ENCODE data around the gene WDFY4. TPM values are rescaled to one million over a fixed set of nuclear protein-coding genes. Genes with fewer than 3 reads are reported as not detected.

Gene WDFY4
- total RNA-seq, 1 experiment from 2014 or later = not detected

GRCh38 chr10:49023752-49024151, 339.1 kb downstream of the WDFY4 start:
- no peak overlapping the region for H2AFZ ChIP-seq (ENCODE audit: low read length)
- Mint-ChIP-seq H3K27ac (no peak overlapping the region; a peak in 1 of 7 replicates), H3K36me3 (ENCODE audit: insufficient read depth in 1 of 3, low read depth in 3 of 3) (no peaks in the 10 kb centered on the region), H3K4me1 (no peaks in the 10 kb centered on the region), H3K4me3 (no peak overlapping the region), H3K27me3 (ENCODE audit: low read depth) (peaks cover 3% of the 10 kb centered on the region), H3K9me3 (no peaks in the 10 kb centered on the region)
- no peak overlapping the region for H3K23ac ChIP-seq (ENCODE audit: insufficient read length, low read depth, low read length)
- TF ChIP-seq CTCF (conservative IDR thresholded peaks at IDR 0.05) = no peak
- no CpG with 5 or more reads among the region's 5 CpGs for WGBS (ENCODE audit: extremely low coverage, insufficient read length, low lambda C conversion rate)
- H3K23me2 ChIP-seq (ENCODE audit: insufficient read length, low read depth, low read length, poor library complexity, severe bottlenecking) = no peaks in the 10 kb centered on the region
- H3K4ac ChIP-seq (ENCODE audit: low read depth, low read length) = no peak overlapping the region
- H4K91ac ChIP-seq (ENCODE audit: insufficient read length, low read depth, low read length) = no peak overlapping the region
- H3K9me3 ChIP-seq (ENCODE audit: control insufficient read depth, low read depth, low read length) = no peaks in the 10 kb centered on the region
- no peak overlapping the region for H2BK15ac ChIP-seq (ENCODE audit: low read depth, low read length)
- H4K5ac ChIP-seq (ENCODE audit: insufficient read length, low read depth, low read length) = no peak overlapping the region
- H2BK20ac ChIP-seq (ENCODE audit: low read depth, low read length, poor library complexity, severe bottlenecking) = no peak overlapping the region
- H3K56ac ChIP-seq (ENCODE audit: insufficient read length, low read depth, low read length) = no peak overlapping the region
- no peak overlapping the region for H2BK5ac ChIP-seq (ENCODE audit: insufficient read length, low read length)
- no peaks in the 10 kb centered on the region for H3K79me1 ChIP-seq (ENCODE audit: insufficient read depth, low read depth, low read length, poor library complexity, severe bottlenecking)
- H3K14ac ChIP-seq (ENCODE audit: insufficient read depth, low read length) = no peak overlapping the region
- no peaks in the 10 kb centered on the region for H3K79me2 ChIP-seq (ENCODE audit: insufficient read depth, low read length)
- no peak overlapping the region for H2BK120ac ChIP-seq (ENCODE audit: low read depth, low read length, poor library complexity, severe bottlenecking)
- DNase-seq = no peak
- no peak overlapping the region for H4K8ac ChIP-seq (replicated peaks; ENCODE audit: insufficient read length, low read depth, low read length)
- no peak overlapping the region for H3K4me2 ChIP-seq (ENCODE audit: insufficient read depth, insufficient read length, low read length)
- H4K20me1 ChIP-seq (ENCODE audit: control insufficient read depth, insufficient read depth, insufficient read length) = no peaks in the 10 kb centered on the region
- H3K27ac ChIP-seq (ENCODE audit: insufficient read length, low read depth, low read length) = no peak overlapping the region
- H3K9ac ChIP-seq (ENCODE audit: extremely low read depth, insufficient read length, low read length) = no peak overlapping the region
- H3K4me1 ChIP-seq (ENCODE audit: insufficient read depth, low read length) = no peaks in the 10 kb centered on the region
- no peak overlapping the region for H2AK5ac ChIP-seq (ENCODE audit: insufficient read length, low read length)
- no peak overlapping the region for H3T11ph ChIP-seq (ENCODE audit: low read length)
- H2BK12ac ChIP-seq (ENCODE audit: insufficient read length, low read depth, low read length) = no peak overlapping the region
- H3K27me3 ChIP-seq (ENCODE audit: insufficient read depth, low read length) = no peaks in the 10 kb centered on the region
- no peak overlapping the region for H3K18ac ChIP-seq (ENCODE audit: insufficient read length, low read depth, low read length)

All from H9 (cell line).